G401 (cell line): ENCODE measurements around the gene SLC66A2. TPM values are rescaled to one million over a fixed set of nuclear protein-coding genes. Genes with fewer than 3 reads are reported as not detected.
"Not testable (repeated sequence)": the region's sequence is repeated elsewhere in the genome, so short reads cannot be mapped to it uniquely, and the experiment has no call there.

Experiments
- DNase-seq: peaks from one replicate; pipeline ENCODE4 v3.0.0-alpha.2; 2015; ENCODE audit warnings: low spot score
- in situ Hi-C: cut with HindIII; loops from 2 replicates; pipeline ENCODE4 v1.10.0; 2016; ENCODE audit warnings: low sequenced_read_pairs, mixed read lengths
- total RNA-seq: library from RNA; depleted of rRNA; stranded (reverse); fragments of >200 nt; shearing (Covaris generic); gene quantifications from 2 replicates; pipeline ENCODE4 v1.2.3, GENCODE V29; 2014

The SLC66A2 gene
- total RNA-seq, 1 experiment from 2014 or later, result 65.7 TPM

DNA sequence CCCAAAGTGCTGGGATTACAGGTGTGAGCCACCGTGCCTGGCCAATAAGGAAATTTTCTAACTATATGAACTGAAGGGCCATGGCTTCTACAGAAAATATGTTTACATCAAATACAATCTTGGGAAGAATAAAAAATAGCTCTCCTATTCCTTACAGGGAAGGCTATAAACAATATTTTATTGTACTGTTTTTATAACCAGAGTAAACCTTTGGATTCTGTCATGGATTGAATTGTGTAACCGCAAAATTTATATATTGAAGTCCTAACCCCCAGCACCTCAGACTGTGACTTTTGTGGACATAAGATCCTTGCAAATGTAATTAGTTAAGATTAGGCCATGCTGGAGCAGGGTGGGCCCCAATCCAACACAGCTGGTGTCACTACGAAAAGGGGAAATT, 21.3 kb upstream of the SLC66A2 start:
- no peak for DNase-seq
- in situ Hi-C loops, result no loop called here

DNA sequence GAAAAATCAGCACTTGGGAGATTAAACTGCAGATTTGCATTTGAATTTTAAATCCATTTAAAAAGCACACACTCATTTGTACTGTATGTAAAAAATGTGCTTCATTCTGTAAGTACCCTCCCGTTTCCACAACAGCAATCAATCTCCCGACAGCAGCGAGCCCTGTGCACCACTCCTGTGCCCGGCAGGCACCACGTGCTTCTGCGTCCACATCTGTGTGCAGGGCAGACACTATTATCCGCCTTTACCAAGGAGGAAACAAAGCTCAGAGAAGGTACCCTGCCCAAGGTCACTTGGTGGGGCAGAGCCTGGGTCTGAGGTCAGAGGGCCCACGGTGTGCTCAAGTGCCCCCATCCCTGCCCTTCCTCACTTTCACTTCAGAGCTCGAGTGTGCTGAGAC, 20.5 kb upstream of the SLC66A2 start:
- DNase-seq, result no peak
- in situ Hi-C loops, result no loop called here

DNA sequence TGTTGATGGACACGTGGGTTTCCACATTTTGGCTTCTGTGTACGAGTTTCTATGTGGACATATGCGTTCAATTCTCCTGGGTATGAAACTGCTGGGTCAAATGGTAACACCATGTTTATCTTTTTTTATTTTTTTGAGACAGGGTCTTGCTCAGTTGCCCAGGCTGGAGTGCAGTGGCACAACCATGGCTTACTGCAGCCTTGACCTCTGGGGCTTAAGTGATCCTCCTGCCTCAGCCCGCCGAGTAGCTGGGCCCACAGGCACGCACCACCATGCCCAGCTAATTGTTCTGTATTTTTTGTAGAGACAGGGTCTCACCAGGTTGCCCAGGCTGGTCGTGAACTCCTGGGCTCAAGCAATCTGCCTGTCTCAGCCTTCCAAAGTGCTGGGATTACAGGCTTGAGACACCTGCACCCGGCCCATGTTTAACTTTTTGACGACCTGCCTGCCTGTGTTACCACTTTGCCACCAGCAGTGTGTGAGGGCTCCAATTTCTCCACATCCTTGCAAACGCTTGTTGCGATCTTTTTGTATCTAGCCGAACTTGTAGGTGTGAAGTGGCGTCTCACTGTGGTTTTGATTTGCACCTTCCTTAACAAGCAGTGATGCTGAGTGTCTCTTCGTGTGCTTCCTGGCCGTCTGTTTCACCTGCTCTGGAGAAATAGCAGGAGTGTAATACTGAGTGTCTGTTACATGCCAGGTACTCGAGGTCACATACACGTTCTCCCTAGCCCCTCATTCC, 19.9 kb upstream of the SLC66A2 start:
- DNase-seq, result no peak
- in situ Hi-C loops, result no loop called here

DNA sequence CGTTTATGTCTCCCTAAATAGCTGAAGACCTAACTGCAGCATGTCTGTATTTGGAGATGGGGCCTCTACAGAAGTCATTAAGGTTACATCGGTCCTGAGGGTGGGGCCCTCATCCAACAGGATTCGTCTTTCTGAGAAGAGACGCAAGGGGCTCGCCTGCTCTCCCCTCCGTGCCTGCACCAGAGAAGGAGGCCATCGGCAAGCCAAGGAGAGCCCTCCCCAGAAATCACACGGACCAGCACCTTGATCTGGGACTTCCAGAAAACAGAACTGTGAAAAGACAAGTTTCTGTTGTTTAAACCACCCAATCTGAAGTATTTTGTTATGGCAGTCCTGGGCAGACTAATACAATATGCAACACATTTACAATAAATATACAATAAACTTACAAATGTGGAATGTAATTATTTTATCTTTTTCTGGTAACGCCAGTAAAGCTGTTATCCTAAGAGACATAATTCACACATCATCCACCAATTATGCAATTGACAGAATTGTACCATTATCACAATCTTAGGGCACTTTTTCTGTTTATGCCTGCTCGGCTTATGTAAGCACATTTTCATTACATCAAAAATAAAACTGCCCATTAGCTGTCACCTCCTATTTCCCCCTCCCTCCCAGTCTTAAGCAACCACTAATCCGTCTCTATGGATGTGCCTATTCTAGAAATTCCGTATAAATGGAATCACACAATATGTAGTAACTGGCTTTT, 19.1 kb upstream of the SLC66A2 start:
- DNase-seq, result no peak
- in situ Hi-C loops, result no loop called here

DNA sequence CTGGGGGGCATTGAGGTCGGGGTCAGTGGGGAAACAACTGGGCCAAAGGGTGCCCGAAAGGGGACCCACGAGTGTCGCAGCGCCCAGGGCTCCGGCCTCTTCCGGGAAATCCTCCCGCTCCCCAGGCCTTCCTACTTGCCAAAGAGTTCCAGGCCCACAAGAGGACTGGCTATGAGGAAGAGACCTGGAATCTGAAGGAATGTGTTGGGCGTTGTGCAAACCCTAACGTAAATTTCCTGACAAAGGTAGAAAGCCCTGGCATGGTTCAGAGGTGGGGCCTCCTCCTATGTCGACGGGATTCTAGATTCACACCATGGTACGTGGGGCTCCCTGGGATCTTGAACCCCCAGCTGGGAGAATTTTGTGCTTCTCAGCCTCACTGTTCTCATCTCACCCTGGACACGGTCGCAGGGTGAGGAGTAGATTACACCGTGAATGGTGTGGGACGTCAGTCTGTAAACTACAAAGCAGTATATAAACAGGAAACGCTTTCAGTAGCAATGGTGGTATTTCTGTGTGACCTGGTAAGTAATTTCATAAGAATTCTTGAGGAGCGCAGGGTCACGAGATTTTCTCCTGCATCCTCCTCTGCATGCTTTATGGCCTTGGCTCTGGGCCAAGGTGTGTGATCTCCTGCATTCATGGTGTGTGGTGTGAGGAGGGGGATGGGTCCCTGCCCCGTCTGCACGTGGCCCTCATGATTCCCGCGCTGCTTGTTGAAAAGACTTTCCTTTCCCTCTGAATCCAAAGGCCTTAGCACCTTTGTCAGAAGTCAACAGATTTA, 13.9 kb upstream of the SLC66A2 start:
- peak; percentile 64 for DNase-seq
- in situ Hi-C loops, result no loop called here

DNA sequence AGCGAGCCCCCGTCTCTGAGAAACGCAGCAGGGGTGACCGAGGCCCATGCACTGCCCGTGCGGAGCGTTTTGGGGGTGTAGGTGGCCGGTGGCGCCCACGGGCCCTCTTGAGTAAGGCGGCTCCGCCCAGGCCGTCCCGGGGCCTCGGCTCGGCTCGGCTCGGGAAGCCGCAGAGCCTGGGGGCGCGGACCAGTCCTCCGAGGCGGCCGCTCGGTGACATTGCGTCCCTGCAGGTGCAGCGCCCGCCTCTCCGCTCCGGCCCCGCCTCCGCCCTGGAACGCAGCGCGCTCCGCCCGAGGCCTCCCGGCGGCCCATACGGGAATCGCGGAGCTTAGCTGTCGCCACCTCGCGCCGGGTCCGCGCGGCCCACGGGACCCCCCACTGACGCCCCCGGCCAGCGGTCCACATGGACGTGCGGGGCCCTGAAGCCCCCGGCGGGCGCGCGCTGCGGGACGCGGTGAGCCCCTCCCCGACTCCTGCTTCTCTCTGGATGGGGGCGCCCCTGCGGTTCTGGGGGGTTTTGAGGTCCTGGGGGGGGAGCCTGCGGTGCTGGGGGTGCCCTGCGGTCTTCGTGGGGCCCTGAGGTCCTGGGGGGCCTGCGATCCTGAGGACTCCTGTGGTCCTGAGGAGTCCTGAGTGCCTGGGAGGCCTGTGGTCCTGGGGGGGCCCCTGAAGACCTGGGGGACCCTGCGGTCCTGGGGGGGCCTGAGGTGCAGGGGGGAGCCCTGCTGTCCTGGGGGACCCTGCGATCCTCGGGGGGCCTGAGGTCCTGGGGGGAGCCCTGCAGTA, 13.1 kb upstream of the SLC66A2 start, which contains the start of gene HSBP1L1:
TSS of gene HSBP1L1 (plus strand) at position 314 of the 789 bp plus-strand sequence. CDS start at position 407, 93 bp downstream.
- DNase-seq, result peak; percentile 63
- in situ Hi-C loops, result no loop called here

DNA sequence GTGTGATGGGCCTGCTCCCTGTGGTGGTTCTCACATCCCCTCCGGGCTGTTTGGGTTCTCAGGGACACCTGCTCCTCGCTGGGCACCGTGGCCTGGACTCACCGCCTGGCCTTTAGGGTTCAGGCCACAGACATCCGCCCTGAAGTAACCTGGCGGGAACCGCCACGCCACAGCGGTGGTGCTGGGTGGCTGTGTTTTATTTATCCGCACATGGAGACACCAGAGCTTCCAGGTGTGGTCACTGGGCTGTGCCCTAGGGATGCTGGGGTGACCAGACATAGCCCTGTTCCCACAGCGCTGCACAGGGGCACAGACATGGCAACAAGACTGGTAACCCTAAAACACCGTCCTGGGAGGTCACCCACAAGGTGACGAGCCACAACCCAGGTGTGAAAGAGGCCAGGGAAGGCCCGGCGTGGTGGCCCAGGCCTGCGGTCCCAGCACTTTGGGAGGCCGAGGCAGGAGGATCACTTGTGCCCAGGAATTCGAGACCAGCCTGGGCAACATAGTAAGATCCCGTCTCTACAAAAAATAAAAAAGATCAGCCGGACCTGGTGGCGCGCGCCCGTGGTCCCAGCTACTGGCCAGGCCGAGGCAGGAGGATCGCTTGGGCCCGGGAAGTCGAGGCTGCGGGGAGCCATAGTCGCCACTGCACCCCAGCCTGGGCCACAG, 12.3 kb upstream of the SLC66A2 start:
- in situ Hi-C loops, result no loop called here
- DNase-seq, result no peak

DNA sequence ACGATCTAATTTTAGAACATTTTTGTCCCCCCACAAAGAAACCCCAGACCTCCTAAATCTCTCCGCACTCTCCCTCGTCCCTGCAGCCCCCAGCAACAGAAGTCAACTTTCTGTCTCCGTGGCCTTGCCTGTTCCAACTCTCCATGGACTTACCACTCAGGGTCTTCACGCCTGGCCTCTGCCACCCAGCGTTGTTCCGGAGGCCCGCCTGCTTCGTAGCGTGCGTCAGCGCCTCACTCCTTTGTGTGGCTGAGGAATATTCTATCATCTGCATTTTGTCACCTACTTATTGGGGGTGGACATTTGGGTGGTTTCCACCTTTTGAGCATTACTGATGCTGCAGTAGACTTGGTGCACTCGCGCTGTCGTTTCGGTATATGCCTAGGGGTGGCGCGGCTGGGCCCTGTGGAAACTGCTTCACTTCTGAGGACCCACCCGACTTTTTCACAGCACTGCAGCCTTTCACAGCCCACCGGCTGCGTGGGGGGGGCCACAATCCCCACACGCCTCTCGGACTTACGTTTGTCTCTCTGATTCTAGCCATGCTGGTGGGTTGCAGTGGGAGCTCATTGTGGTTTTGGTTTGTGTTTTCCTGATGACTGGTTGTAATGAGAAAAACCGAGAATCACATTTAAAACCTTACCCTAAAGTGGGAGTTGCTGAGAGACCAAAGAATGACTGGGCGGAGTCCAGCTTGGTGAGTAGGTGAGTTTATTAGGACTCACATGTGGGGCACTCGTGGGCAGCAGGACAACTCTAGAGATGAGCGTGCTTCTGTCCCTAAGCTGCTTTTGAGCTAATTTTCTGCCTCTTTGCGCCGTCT, 11.6 kb upstream of the SLC66A2 start:
- in situ Hi-C loops, result no loop called here

DNA sequence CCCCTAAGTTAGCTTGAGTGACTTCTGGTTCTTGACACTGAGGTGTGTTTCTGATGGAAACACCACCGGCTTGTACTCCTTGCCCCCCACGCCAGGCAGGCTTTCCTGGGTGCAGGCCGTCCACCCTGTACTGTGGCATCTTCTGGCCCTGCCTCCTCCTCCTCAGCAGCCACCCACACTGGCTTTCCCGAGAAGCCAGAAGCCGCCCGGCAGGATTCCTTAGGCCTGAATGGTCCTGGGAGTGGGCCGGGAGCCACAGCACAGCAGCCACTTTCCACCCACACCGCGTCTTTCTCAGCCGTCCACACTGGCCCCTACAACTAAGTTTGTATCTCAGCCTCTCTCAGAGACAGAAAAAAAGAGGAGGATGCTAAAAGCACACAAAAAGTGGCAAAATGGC, 10.9 kb upstream of the SLC66A2 start:
- no peak for DNase-seq
- in situ Hi-C loops, result no loop called here

More for the DNA sequence above, 11.6 kb upstream of the SLC66A2 start:
- DNase-seq, result no peak

DNA sequence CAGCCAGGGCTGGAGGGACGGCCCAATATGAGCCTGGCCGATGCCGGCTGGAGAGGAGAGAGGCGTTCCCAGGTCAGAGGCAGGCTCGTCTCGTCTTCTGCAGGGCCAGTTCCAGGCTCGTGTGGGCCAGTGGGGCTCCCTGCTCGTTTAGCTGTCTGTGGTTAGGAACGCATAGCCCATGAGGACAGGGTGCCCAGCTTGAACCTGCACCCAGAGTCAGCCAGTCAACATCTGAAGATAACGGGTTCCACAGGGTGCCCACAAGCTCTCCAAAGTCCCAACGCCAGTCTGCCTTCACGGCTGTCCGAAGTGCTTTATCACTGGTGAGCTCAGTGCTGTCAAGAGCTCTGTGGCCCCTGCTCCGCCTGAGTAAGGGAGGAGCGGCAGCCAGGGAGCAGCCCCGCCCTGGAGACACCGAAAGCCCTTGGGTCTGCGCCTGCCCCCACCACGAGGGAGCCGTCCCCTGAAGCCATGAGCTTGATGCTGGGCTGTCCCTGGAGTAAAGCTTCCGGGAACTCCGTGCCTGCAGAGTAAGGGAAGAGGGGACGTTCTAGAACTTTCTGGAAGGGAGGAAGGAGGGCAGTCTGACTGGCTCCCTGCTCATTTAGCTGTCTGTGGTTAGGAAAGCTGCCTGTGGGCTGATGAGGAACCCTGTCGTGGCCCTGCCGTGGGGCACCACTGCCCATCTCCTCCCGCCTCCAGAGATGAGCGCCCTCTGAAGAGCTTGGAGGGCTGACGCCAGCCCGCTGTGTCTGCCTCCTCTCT, 10.3 kb upstream of the SLC66A2 start:
- in situ Hi-C loops, result no loop called here
- DNase-seq, result no peak

DNA sequence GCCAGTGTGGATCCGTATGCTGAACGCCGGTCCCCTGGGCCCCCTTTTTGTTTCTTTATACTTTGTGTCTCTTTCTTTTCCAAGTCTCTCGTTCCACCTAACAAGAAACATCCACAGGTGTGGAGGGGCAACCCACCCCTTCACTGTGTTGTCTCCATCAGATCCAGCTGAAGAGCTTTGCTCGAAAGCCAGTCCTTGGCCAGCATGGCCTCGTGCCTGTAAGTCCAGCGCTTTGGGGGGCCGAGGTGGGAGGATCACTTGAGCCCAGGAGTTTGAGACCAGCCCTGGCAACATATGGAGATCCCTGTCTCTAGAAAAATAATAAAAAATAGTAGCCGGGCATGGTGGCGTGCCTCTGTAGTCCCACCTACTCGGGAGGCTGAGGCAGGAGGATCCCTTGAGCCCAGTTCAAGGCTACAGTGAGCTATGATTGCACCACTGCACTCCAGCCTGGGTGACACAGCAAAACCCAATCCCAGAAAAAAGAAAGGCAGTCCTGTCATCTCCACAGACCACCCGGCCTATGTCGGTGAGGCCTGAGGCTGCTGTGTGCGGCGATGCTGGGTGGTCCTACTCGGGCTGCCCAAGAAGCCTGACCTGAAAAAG, 9.6 kb upstream of the SLC66A2 start:
- no peak for DNase-seq
- in situ Hi-C loops, result no loop called here

DNA sequence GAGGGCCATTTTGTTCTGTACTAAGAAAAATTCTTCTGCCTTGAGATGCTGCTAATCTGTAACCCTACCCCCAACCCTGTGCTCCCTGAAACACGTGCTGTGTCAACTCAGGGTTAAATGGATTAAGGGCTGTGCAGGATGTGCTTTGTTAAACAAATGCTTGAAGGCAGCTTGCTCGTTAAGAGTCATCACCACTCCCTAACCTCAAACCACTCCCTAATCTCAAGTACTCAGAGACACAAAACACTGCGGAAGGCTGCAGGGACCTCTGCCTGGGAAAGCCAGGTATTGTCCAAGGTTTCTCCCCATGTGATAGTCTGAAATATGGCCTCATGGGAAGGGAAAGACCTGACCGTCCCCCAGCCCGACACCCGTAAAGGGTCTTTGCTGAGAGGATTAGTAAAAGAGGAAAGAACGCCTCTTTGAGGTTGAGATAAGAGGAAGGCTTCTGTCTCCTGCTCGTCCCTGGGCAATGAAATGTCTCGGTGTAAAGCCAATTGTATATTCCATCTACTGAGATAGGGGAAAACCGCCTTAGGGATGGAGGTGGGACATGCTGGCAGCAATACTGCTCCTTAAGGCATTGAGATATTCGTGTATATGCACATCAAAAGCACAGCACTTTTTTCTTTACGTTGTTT, 8.8 kb upstream of the SLC66A2 start:
- DNase-seq, in situ Hi-C loops: not testable (repeated sequence)

DNA sequence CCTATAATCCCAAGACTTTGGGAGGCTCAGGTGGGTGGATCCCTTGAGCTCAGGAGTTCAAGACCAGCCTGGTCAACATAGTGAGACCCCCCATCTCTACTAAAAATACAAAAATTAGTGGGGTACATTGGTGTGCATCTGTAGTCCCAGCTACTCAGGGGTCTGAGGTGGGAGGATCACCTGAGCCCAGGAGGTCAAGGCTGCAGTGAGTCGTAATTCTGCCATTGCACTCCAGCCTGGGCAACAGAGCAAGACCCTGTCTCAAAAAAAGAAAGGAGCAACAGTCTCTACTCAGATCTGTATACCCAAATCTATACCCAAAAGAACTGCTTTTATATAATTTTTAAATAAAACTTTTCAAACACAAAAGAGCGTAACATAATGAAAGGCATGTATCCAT, 7.5 kb upstream of the SLC66A2 start:
- DNase-seq, result no peak
- in situ Hi-C loops, result no loop called here

DNA sequence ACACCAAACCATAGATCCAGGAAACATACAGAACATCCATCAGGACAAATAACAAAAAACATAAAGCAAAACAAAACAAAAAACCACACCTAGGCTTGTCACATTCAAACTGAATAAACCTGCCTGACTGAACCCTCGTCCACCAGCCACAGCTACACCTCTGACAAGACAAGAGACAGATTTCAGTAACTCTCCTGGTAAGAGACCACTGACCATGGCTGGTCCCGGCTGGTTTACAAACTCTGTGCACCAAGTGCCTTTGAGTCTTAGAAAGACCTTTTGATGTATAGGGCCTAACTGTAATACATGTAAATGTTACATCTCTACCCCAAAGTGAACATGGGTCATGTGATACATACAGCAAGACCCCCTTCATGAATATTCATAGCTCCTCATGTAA, 4.8 kb upstream of the SLC66A2 start:
- no peak for DNase-seq
- in situ Hi-C loops, result no loop called here

DNA sequence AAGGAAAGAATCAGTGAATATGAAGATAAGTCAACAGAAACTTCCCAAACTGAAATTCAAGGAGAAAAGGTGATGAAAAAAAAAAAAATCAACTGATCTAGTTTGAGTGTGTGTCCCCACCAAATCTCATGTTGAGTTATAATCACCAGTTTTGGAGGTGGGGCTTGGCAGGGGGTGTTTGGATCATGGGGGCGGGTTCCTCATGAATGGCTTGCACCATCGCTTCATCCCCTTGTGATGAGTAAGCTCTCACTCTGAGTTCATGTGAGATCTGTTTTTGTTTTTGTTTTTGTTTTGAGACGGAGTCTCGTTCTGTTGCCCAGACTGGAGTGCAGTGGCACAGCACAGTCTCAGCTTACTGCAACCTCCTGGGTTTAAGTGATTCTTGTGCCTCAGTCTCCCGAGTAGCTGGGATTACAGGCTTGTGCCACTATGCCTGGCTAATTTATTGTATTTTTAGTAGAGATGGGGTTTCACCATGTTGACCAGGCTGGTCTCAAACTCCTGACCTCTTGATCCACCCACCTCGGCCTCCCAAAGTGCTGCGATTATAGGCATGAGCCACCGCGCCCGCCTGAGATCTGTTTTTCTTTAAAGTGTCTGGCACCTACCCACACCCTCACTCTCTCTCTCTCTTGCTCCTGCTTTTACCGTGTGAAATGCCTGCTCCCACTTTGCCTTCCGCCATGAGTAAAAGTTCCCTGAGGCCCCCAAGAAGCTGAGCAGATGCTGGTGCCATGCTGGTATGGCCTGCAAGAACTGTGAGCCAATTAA, 4.0 kb upstream of the SLC66A2 start:
- in situ Hi-C loops, result no loop called here
- DNase-seq, result no peak

DNA sequence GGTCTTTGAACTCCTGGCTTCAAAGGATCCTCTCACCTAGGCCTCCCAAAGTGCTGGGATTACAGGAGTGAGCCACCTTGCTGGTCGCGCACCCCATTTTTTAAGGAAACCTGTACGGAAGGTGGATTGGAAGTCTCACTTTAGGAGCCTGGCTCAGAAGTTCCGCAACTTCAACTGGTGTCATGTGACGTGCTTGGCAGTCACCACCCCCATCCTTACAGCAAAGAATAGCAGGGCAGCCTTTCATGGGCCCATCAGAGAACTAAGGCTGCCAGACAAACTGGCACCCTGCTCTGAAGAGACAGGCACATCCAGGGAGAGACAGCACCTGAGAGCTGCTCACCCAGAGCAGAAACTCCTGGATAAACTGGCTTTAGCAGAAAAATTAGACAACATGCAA, 3.3 kb upstream of the SLC66A2 start:
- no peak for DNase-seq
- in situ Hi-C loops, result no loop called here
